Adrenal gland (tissue), 5 donors: Measurements from ENCODE around the gene GPC5.

ENCODE experiments used
- CTCF ChIP-seq, 6 experiments: fragments of 450-650 bp in 4 of 6; fragments of 200-600 bp in 2 of 6; sonication (generic) in 1 of 6; IDR thresholded peaks; 1 replicate in 5 of 6; 2 replicates in 1 of 6; pipeline versions ENCODE4 v1.5.1 to v1.8.0; 2016 to 2021; ENCODE audit warnings: antibody characterized with exemption in 6 of 6, mild to moderate bottlenecking in 2 of 6, moderate library complexity in 1 of 6
- POLR2A ChIP-seq, 2 donors: fragments of 450-650 bp; IDR thresholded peaks; one replicate each; pipeline ENCODE4 v1.6.1; 2017; ENCODE audit warnings: antibody characterized with exemption in 2 of 2, mild to moderate bottlenecking in 2 of 2, moderate library complexity in 1 of 2
- donor health status: DM: no; HTN: no; CAD: no.

DNA sequence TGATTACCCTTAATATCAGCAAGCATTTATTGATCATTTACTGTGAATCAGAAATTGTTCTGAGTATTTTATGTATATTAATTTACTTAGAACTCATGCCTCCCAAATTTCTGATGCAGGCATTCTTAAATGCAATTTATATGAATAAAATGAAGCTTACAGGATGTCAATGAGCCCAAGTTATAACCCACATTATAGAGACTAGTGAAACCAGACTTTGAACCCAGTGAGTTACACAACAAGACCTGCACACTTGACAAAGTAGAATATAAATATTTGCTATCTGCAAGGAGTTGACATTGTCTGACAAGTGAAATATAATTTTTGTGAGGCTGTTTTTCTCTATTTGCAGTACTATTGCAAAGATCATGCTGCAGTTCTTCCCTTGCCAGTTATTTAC is 656.0 kb downstream of the GPC5 start:
- TF ChIP-seq CTCF (IDR thresholded peaks at IDR 0.05) (no peak), POLR2A (IDR thresholded peaks at IDR 0.05) (no peak)
